Measurements from ENCODE around the gene ARHGEF2. TPM values are rescaled to one million over a fixed set of nuclear protein-coding genes. Genes with fewer than 3 reads are reported as not detected.

ARHGEF2 gene
- polyA plus RNA-seq, 3 donors: 15.4 to 271 (median 18.6) TPM

DNA sequence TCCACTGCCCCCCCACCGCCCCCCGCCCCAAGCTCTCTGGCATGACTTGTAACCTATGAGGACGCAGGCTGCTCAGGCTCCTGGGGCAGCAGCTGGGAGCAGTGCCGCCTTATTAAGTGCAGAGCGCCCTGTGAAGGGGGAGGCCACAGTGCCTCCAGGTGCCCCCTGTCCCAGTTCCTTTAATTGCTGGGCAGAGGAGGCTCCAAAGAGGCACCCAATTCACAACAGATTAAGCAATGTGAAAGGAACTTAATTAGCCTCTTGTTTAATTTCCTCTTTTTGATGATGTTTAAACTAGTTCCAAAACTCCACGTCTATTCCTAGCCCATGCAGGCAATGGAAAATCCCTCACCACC lies 33.9 kb downstream of the ARHGEF2 start:
- Mint-ChIP-seq H3K4me3 (peak overlapping the region; percentile 27 to 59), H3K36me3 (peaks cover 43 to 59% of the 10 kb centered on the region in 2 donors), H3K4me1 (peaks cover 85% of the 10 kb centered on the region), H3K27ac (peak overlapping the region; percentile 85 to 97 (median 92)), H3K27me3 (ENCODE audit: low read depth in 3 of 3) (peaks cover 0 to 2% (median 0%) of the 10 kb centered on the region in 3 donors), H3K9me3 (peaks cover 0 to 3% (median 0%) of the 10 kb centered on the region in 7 donors)
- Histone ChIP-seq H3K79me2 (ENCODE audit: insufficient read depth, low read length) (peaks cover 24% of the 10 kb centered on the region), H3K36me3 (replicated peaks in 1 of 2; ENCODE audit: control insufficient read depth in 1 of 2, insufficient read depth in 2 of 2, low read length in 2 of 2) (peaks cover 27 to 28% of the 10 kb centered on the region in 2 donors), H3K27me3 (ENCODE audit: control insufficient read depth in 2 of 2, insufficient read depth in 2 of 2, low read length in 2 of 2) (no peaks in the 10 kb centered on the region), H3K4me3 (replicated peaks in 1 of 3; ENCODE audit: low read depth in 2 of 3, low read length in 3 of 3) (peak overlapping the region in 1 of 3 experiments; percentile 59), H3K27ac (ENCODE audit: low read depth in 1 of 2, low read length in 2 of 2) (peak overlapping the region; percentile 75 to 81), H3K4me1 (ENCODE audit: control insufficient read depth in 1 of 2, insufficient read depth in 2 of 2, low read length in 2 of 2) (peaks cover 89 to 93% of the 10 kb centered on the region in 2 donors), H4K20me1 (ENCODE audit: insufficient read depth, low read length) (peaks cover 16% of the 10 kb centered on the region), H3K9ac (ENCODE audit: insufficient read depth, low read length, poor library complexity, severe bottlenecking) (no peak overlapping the region), H3K4me2 (replicated peaks; ENCODE audit: extremely low read depth, low read length, poor library complexity, severe bottlenecking) (peak overlapping the region; percentile 67), H3K9me3 (replicated peaks in 1 of 2; ENCODE audit: control insufficient read depth in 1 of 2, insufficient read depth in 1 of 2, low read length in 2 of 2) (no peaks in the 10 kb centered on the region), H2AFZ (ENCODE audit: insufficient read depth, low read depth, low read length, poor library complexity, severe bottlenecking) (no peak overlapping the region)
- DNase-seq: peak in 2 of 3 donors; percentile 62 to 66
- 0% methylated on average over 2 of the region's 6 CpGs for WGBS (ENCODE audit: insufficient coverage)
- TF ChIP-seq, protein P1, sequence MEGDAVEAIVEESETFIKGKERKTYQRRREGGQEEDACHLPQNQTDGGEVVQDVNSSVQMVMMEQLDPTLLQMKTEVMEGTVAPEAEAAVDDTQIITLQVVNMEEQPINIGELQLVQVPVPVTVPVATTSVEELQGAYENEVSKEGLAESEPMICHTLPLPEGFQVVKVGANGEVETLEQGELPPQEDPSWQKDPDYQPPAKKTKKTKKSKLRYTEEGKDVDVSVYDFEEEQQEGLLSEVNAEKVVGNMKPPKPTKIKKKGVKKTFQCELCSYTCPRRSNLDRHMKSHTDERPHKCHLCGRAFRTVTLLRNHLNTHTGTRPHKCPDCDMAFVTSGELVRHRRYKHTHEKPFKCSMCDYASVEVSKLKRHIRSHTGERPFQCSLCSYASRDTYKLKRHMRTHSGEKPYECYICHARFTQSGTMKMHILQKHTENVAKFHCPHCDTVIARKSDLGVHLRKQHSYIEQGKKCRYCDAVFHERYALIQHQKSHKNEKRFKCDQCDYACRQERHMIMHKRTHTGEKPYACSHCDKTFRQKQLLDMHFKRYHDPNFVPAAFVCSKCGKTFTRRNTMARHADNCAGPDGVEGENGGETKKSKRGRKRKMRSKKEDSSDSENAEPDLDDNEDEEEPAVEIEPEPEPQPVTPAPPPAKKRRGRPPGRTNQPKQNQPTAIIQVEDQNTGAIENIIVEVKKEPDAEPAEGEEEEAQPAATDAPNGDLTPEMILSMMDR (IDR thresholded peaks at IDR 0.05): no peak
- intact Hi-C loops (cut with micrococcal nuclease): no loop called here

DNA sequence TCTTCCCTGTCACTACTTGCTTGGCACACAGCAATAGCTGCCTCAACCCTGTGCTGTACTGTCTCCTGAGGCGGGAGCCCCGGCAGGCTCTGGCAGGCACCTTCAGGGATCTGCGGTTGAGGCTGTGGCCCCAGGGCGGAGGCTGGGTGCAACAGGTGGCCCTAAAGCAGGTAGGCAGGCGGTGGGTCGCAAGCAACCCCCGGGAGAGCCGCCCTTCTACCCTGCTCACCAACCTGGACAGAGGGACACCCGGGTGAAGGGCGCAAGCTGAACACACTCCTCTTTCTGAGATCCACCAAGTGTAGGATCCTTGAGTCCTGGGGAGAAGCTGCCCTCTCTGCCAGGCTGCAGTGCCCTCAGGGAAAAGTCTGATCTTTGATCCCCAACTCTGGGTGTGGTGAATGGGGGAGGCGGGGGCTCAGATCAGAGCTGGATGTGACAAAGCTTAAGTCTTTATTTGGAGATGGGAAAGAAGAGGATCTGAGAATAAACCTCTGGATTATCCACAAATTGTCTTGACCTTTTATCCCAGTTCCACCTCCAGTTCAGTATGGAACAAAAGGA lies 35.7 kb downstream of the ARHGEF2 start:
- H3K9ac ChIP-seq (ENCODE audit: insufficient read depth, low read length, poor library complexity, severe bottlenecking): no peak overlapping the region
- Mint-ChIP-seq H3K27me3 (ENCODE audit: low read depth in 3 of 3) (peaks cover 0 to 2% (median 0%) of the 10 kb centered on the region in 3 donors), H3K4me3 (peak overlapping the region; percentile 35 to 45), H3K36me3 (peaks cover 30 to 42% of the 10 kb centered on the region in 2 donors), H3K9me3 (peaks cover 0 to 3% (median 0%) of the 10 kb centered on the region in 7 donors), H3K27ac (peak overlapping the region in 5 of 7 donors; percentile 33 to 90 (median 74)), H3K4me1 (peaks cover 86% of the 10 kb centered on the region)
- 99% methylated on average over 9 of the region's 11 CpGs for WGBS (ENCODE audit: insufficient coverage)
- intact Hi-C loops (cut with micrococcal nuclease): loop anchor here in 1 of 2 donors (2.0 kb wide), 1 partner anchor 46 kb away; no protein-coding TSS in a partner anchor
- H2AFZ ChIP-seq (ENCODE audit: insufficient read depth, low read depth, low read length, poor library complexity, severe bottlenecking): no peak overlapping the region
- H3K27me3 ChIP-seq (ENCODE audit: control insufficient read depth in 2 of 2, insufficient read depth in 2 of 2, low read length in 2 of 2): no peaks in the 10 kb centered on the region
- peaks cover 9% of the 10 kb centered on the region for H4K20me1 ChIP-seq (ENCODE audit: insufficient read depth, low read length)
- DNase-seq: no peak
- TF ChIP-seq, protein P1 (IDR thresholded peaks at IDR 0.05): no peak
- H3K9me3 ChIP-seq (replicated peaks in 1 of 2; ENCODE audit: control insufficient read depth in 1 of 2, insufficient read depth in 1 of 2, low read length in 2 of 2): no peaks in the 10 kb centered on the region
- peak overlapping the region; percentile 59 for H3K4me2 ChIP-seq (replicated peaks; ENCODE audit: extremely low read depth, low read length, poor library complexity, severe bottlenecking)
- H3K79me2 ChIP-seq (ENCODE audit: insufficient read depth, low read length): peaks cover 17% of the 10 kb centered on the region
- peaks cover 11 to 12% of the 10 kb centered on the region in 2 donors for H3K36me3 ChIP-seq (replicated peaks in 1 of 2; ENCODE audit: control insufficient read depth in 1 of 2, insufficient read depth in 2 of 2, low read length in 2 of 2)
- peak overlapping the region in 1 of 2 donors; percentile 4 for H3K27ac ChIP-seq (ENCODE audit: low read depth in 1 of 2, low read length in 2 of 2)
- H3K4me3 ChIP-seq (replicated peaks in 1 of 3; ENCODE audit: low read depth in 2 of 3, low read length in 3 of 3): peak overlapping the region in 1 of 3 experiments; percentile 45
- peaks cover 85 to 87% of the 10 kb centered on the region in 2 donors for H3K4me1 ChIP-seq (ENCODE audit: control insufficient read depth in 1 of 2, insufficient read depth in 2 of 2, low read length in 2 of 2)
